Activated CD8-positive, alpha-beta T cell treated with anti-CD3 and anti-CD28 coated beads, Interleukin-2, amount 10 ng/mL, durations not matched to agents 7 days and 5 days (primary cell): ENCODE data around the gene RAB4A. TPM values are rescaled to one million over a fixed set of nuclear protein-coding genes. Genes with fewer than 3 reads are reported as not detected.

Source experiments
- ATAC-seq: fragments of 150-1000 bp; cut with Tn5 transposase; one replicate; pipeline ENCODE4 v1.10.0; 2021; ENCODE audit warnings: moderate library complexity
- CTCF ChIA-PET: fragments of 350-600 bp; sonication (Branson Sonifier 250); formaldehyde crosslinking; loops from one replicate; lab custom pipeline; 2021; ENCODE audit warnings: antibody characterized with exemption; lab: Charles Lee
- POLR2A ChIA-PET: fragments of 350-600 bp; sonication (Branson Sonifier 250); formaldehyde crosslinking; loops from one replicate; lab custom pipeline; 2021; ENCODE audit warnings: antibody characterized with exemption; lab: Charles Lee
- DNase-seq: peaks from one replicate; pipeline ENCODE4 v3.0.0-alpha.2; 2020
- H3K27ac Mint-ChIP-seq: one replicate; pipeline ENCODE4 v1.8.0; 2021; ENCODE audit warnings: mild to moderate bottlenecking, mixed read lengths
- H3K27me3 Mint-ChIP-seq: one replicate; pipeline ENCODE4 v1.8.0; 2021; ENCODE audit warnings: low read depth, mixed read lengths
- H3K36me3 Mint-ChIP-seq: one replicate; pipeline ENCODE4 v1.8.0; 2021; ENCODE audit warnings: low read depth, mixed read lengths
- H3K4me1 Mint-ChIP-seq: one replicate; pipeline ENCODE4 v1.8.0; 2021; ENCODE audit warnings: low read depth, mixed read lengths
- H3K4me3 Mint-ChIP-seq: one replicate; pipeline ENCODE4 v1.8.0; 2021; ENCODE audit warnings: mild to moderate bottlenecking, mixed read lengths
- H3K9me3 Mint-ChIP-seq: one replicate; pipeline ENCODE4 v1.8.0; 2022; ENCODE audit warnings: mixed read lengths; ENCODE audit not compliant: insufficient read depth
- total RNA-seq, 2 experiments: library from RNA; stranded (reverse); gene quantifications; one replicate each; pipeline ENCODE4 v1.2.3, GENCODE V29; 2021

The RAB4A gene
- total RNA-seq, 2 experiments from 2014 or later, result 40.4 to 41.7 TPM

- Mint-ChIP-seq H3K4me1 (peaks cover 40% of the 10 kb centered on the region), H3K27me3 (peaks cover 24% of the 10 kb centered on the region), H3K9me3 (no peaks in the 10 kb centered on the region), H3K4me3 (peak within 1 kb of the TSS; percentile 84), H3K27ac (peak within 1 kb of the TSS; percentile 83), H3K36me3 (peaks cover 20% of the 10 kb centered on the region)
- ChIA-PET POLR2A (interaction anchor here (0.6 to 1.9 kb wide), 3 partner anchors 28 to 167 kb away, joined by 3 to 8 read pairs (median 4); no protein-coding TSS in a partner anchor), CTCF (interaction anchor here (0.6 to 2.7 kb wide), 5 partner anchors 23 to 112 kb away, joined by 3 to 8 read pairs (median 3); no protein-coding TSS in a partner anchor)
- ATAC-seq (peak; percentile 61), DNase-seq (no peak)
Observed at GRCh38 chr1:229342656-229343569, 72.0 kb downstream of the RAB4A start, which contains the start of gene CCSAP. TSS of gene CCSAP (minus strand) at chr1:229343047. CDS start at chr1:229342465, 582 bp downstream.

GRCh38 chr1:229344139-229344538 lies 73.2 kb downstream of the RAB4A start:
- H3K4me3 Mint-ChIP-seq, result peak overlapping the region; percentile 81
- no peak for DNase-seq
- ChIA-PET CTCF (interaction anchor here (2.0 kb wide), 1 partner anchor 66 kb away, joined by 5 read pairs; no protein-coding TSS in a partner anchor), POLR2A (no interaction called here)
- peaks cover 27% of the 10 kb centered on the region for H3K4me1 Mint-ChIP-seq
- H3K27me3 Mint-ChIP-seq, result peaks cover 24% of the 10 kb centered on the region
- H3K9me3 Mint-ChIP-seq, result no peaks in the 10 kb centered on the region
- no peak overlapping the region for H3K27ac Mint-ChIP-seq
- peaks cover 16% of the 10 kb centered on the region for H3K36me3 Mint-ChIP-seq
- no peak for ATAC-seq

GRCh38 chr1:229344937-229345684 lies 74.2 kb downstream of the RAB4A start:
- Mint-ChIP-seq H3K27me3 (peaks cover 32% of the 10 kb centered on the region), H3K9me3 (no peaks in the 10 kb centered on the region), H3K4me1 (peaks cover 18% of the 10 kb centered on the region), H3K27ac (no peak overlapping the region), H3K4me3 (no peak overlapping the region), H3K36me3 (peaks cover 8% of the 10 kb centered on the region)
- no peak for DNase-seq
- POLR2A ChIA-PET, result no interaction called here
- no peak for ATAC-seq
- CTCF ChIA-PET, result no interaction called here

GRCh38 chr1:229347528-229347927 lies 76.6 kb downstream of the RAB4A start:
- no peak for ATAC-seq
- CTCF ChIA-PET, result interaction anchor here (1.1 kb wide), 1 partner anchor 9 kb away, joined by 6 read pairs; no protein-coding TSS in a partner anchor
- no peak overlapping the region for H3K4me3 Mint-ChIP-seq
- peaks cover 5% of the 10 kb centered on the region for H3K4me1 Mint-ChIP-seq
- POLR2A ChIA-PET, result no interaction called here
- peaks cover 41% of the 10 kb centered on the region for H3K27me3 Mint-ChIP-seq
- no peak overlapping the region for H3K27ac Mint-ChIP-seq
- H3K9me3 Mint-ChIP-seq, result no peaks in the 10 kb centered on the region
- no peak for DNase-seq
- no peaks in the 10 kb centered on the region for H3K36me3 Mint-ChIP-seq

GRCh38 chr1:229349463-229350385 lies 78.8 kb downstream of the RAB4A start:
- peaks cover 47% of the 10 kb centered on the region for H3K27me3 Mint-ChIP-seq
- H3K36me3 Mint-ChIP-seq, result no peaks in the 10 kb centered on the region
- no peak overlapping the region for H3K27ac Mint-ChIP-seq
- ChIA-PET POLR2A (no interaction called here), CTCF (interaction anchor here (1.0 kb wide), 1 partner anchor 13 kb away, joined by 3 read pairs; no protein-coding TSS in a partner anchor)
- no peaks in the 10 kb centered on the region for H3K4me1 Mint-ChIP-seq
- no peaks in the 10 kb centered on the region for H3K9me3 Mint-ChIP-seq
- no peak overlapping the region for H3K4me3 Mint-ChIP-seq
- DNase-seq, result no peak
- ATAC-seq, result no peak

GRCh38 chr1:229352975-229353374 lies 82.1 kb downstream of the RAB4A start:
- Mint-ChIP-seq H3K27ac (no peak overlapping the region), H3K4me1 (no peaks in the 10 kb centered on the region), H3K9me3 (no peaks in the 10 kb centered on the region), H3K27me3 (peaks cover 51% of the 10 kb centered on the region), H3K36me3 (no peaks in the 10 kb centered on the region), H3K4me3 (no peak overlapping the region)
- ChIA-PET POLR2A (no interaction called here), CTCF (no interaction called here)
- DNase-seq (no peak), ATAC-seq (no peak)

GRCh38 chr1:229354226-229354625 lies 83.3 kb downstream of the RAB4A start:
- no peak for DNase-seq
- Mint-ChIP-seq H3K27me3 (peaks cover 59% of the 10 kb centered on the region), H3K4me3 (no peak overlapping the region), H3K36me3 (no peaks in the 10 kb centered on the region), H3K9me3 (no peaks in the 10 kb centered on the region), H3K4me1 (no peaks in the 10 kb centered on the region), H3K27ac (no peak overlapping the region)
- CTCF ChIA-PET, result no interaction called here
- POLR2A ChIA-PET, result no interaction called here
- no peak for ATAC-seq

Other genes with a start within 250 kb of the RAB4A start
- 10 to 100 TPM; 11.7 to 11.9 TPM for gene CCSAP, start 71.9 kb downstream of the RAB4A start, total RNA-seq
- gene ACTA1, start 163.0 kb downstream of the RAB4A start, total RNA-seq, result not detected
- 10 to 100 TPM; 46.8 to 49.7 TPM for gene NUP133, start 237.2 kb downstream of the RAB4A start, total RNA-seq